H1 (cell line): ENCODE data around the gene GRIK1. TPM values are rescaled to one million over a fixed set of nuclear protein-coding genes. Genes with fewer than 3 reads are reported as not detected.

Experiments
- BCL11A ChIP-seq, 2 experiments: IDR thresholded peaks; one replicate each; pipeline ENCODE4 v1.6.1; 2011; ENCODE audit warnings: low read depth in 2 of 2, low read length in 2 of 2, mild to moderate bottlenecking in 2 of 2
- CEBPB ChIP-seq: IDR thresholded peaks from 2 replicates; pipeline ENCODE4 v1.6.1; 2012; ENCODE audit warnings: low read depth, low read length
- CHD2 ChIP-seq: IDR thresholded peaks from 2 replicates; pipeline ENCODE4 v1.6.1; 2012; ENCODE audit warnings: low read length, improper control_type of control experiment
- CHD7 ChIP-seq: fragments of 300-600 bp; sonication (generic); IDR thresholded peaks from 2 replicates; pipeline ENCODE4 v1.7.1; 2012; ENCODE audit warnings: low read length, moderate library complexity, mild to moderate bottlenecking, inconsistent platforms; ENCODE audit not compliant: insufficient replicate concordance
- GTF2F1 ChIP-seq: IDR thresholded peaks from 2 replicates; pipeline ENCODE4 v1.6.1; 2012; ENCODE audit warnings: low read depth, low read length, improper control_type of control experiment, borderline replicate concordance
- POU5F1 ChIP-seq: IDR thresholded peaks from 2 replicates; pipeline ENCODE4 v1.6.1; 2011; ENCODE audit warnings: low read depth, mild to moderate bottlenecking, low read length, moderate library complexity
- SRF ChIP-seq: IDR thresholded peaks from 2 replicates; pipeline ENCODE4 v1.6.1; 2011; ENCODE audit warnings: mild to moderate bottlenecking, low read depth, low read length, moderate library complexity
- SUZ12 ChIP-seq: fragments of 200-600 bp; sonication (generic); IDR thresholded peaks from 2 replicates; pipeline ENCODE4 v1.6.1; 2012; ENCODE audit warnings: mild to moderate bottlenecking, inconsistent platforms, low read length, moderate library complexity, mixed read lengths
- TEAD4 ChIP-seq: IDR thresholded peaks from 2 replicates; pipeline ENCODE4 v1.6.1; 2012; ENCODE audit warnings: low read depth, low read length, inconsistent platforms, mixed read lengths
- polyA plus RNA-seq, 7 experiments: library from polyadenylated mRNA; depleted of rRNA in 3 of 7; stranded (reverse) in 5 of 7; unstranded in 2 of 7; fragments of >200 nt in 5 of 7; fragments of 200-250 nt in 2 of 7; gene quantifications; 1 replicate in 5 of 7; 2 replicates in 1 of 7; 4 replicates in 1 of 7; pipeline versions ENCODE4 v1.2.1 to v1.2.3, GENCODE V29; 2011 to 2013; ENCODE audit warnings: missing spikeins in 2 of 7, mixed read lengths in 2 of 7
- total RNA-seq: library from RNA; stranded (reverse); fragmentation: NEBNext Ultra II Directional; extraction: Animal tissue kit (Norgen Biotek cat#: 25700); gene quantifications from 2 replicates; pipeline ENCODE4 v1.2.1, GENCODE V29; 2021

Gene GRIK1
- total and polyA plus RNA-seq, 2 of the 8 experiments (the other 6 are each of a cell fraction or from before 2014, with no cell fraction given) = 0.11 to 0.32 TPM

DNA sequence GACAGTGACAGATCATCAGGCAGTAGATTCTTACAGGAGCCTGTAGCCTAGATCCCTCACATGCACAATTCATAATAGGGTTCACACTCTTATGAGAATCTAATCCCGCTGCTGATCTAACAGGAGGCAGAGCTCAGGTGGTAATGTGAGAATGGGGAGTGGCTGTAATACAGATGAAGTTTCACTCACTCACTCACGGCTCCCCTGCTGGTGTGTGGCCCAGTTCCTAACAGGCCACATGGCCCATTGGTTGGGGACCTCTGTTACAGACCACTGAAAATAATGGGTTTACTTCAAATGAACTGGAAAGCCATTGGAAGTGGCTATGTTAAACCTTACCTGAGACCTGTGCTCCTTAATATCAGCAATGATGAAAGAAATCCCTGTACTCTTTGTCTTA, 151.0 kb downstream of the GRIK1 start (continued):
- no peak for TF ChIP-seq CHD7
- TF ChIP-seq CHD2 = no peak
- TF ChIP-seq SRF = no peak
- no peak for TF ChIP-seq GTF2F1
- TF ChIP-seq SUZ12 = no peak
- TF ChIP-seq POU5F1 = no peak
- no peak for TF ChIP-seq BCL11A (IDR thresholded peaks at IDR 0.05; ENCODE audit: low read depth in 2 of 2, low read length in 2 of 2)
- TF ChIP-seq CEBPB = no peak
- TF ChIP-seq TEAD4 = no peak
